GM18909 (cell line): ENCODE results near the gene LEKR1.

Experiments used
- ATAC-seq: cut with Tn5 transposase; IDR thresholded peaks from one replicate; pipeline ENCODE4 v1.9.1; 2021; ENCODE audit warnings: mild to moderate bottlenecking; ENCODE audit not compliant: unreplicated experiment, poor library complexity

LEKR1 gene

DNA sequence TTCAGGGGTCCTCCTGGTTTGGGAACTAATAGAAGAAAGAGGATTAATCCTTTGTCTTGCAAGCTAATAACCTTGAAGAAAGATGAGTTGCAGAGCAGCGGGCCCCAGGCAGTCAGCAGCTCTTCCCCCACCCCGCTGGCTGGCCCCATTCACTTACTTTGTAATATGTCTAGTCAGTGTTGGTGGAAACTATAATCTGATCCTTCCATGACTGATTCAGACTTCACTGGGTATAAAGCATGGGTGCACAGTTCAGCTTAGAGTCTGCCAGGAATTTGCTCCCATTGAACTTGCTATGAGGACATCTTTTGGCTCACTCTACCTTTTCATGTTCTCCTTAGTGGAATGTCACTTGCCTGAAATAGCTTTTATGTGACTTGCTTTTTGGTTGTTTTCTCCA is 216.1 kb downstream of the LEKR1 start:
- ATAC-seq, result no peak

- no peak for ATAC-seq
Measured at GRCh38 chr3:157043771-157044170, 217.6 kb downstream of the LEKR1 start.

DNA sequence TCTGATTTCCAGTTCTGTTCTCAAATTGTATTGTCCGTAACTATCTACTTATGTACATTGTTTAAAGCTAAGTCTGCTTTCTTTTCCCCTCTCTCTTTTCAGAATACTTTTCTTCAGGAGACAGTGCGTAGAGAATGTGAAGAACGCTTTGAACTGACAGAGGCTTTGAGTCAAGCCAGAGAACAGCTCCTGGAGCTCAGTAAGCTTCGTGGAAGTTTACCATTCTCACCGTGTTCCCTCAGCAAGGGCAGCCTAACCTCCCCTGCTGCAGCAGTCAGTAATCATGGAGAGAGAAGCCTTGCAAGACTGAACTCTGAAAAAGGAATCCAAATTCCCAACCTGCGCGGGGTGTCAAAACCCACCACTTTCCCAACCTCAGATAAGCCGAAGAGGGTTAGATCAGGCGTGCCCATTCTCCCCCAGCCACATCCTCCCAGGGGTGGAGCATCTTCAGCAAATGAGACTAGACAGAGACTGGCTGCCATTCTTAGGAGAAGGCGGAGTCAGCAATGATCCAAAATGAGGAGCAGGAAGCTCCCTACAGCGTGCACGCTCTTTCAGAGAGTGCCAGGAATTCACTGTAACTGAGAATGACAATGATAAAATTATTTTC is 219.2 kb downstream of the LEKR1 start:
- no peak for ATAC-seq

DNA sequence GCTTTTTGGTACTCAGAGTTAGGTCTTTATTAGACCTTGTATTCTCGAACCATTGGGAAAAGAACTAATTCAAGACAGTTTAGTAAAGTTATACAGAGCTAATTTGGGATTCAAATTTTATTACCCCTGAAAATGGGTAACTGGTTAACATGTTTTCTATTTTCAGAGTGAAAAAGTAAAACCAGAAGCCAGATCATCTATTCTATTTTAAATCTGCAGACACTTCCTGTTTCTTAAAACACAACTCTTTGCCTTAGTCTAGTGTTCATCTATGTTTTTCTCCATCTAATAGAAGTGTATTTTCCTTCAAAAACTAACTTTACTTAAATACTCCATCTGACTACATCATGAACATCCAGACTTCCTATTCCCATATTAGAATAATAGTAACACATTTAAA is 220.4 kb downstream of the LEKR1 start:
- no peak for ATAC-seq

DNA sequence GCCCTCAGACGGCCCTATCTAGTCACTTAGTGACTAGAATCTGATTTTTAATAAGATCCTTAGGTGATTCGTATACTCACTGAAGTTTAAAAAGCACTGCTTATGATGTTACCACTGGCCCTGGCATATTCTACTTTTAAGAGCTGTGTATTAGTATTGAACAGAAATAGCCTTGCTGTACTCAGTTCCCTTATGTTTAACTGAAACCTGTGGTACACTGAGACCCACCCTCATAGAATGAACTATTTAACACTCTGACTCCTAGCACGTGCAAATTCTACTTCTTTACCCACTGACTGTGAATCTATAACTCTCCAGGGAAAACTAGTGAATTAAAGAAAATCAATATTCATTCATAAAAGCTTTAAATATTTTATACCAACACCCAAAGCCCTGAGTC is 224.9 kb downstream of the LEKR1 start:
- no peak for ATAC-seq

DNA sequence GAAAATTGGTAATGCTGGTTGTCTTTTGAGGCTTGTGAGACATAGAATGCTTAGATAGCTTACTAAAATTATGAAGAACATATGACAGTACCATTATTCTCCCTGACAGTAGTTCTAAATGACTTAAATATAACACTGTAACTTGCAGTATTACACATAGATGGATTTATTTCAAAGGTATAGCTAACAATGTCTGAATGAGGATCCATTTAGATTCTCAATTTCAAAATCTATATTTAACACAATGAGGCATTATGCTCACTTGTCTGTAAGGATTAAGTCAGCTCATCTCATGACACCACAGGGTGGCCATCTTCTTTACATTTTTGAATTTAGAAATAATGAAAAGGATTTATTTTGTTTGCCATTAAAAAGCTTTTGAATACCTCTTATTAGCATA is 225.4 kb downstream of the LEKR1 start:
- no peak for ATAC-seq

GRCh38 chr3:157056035-157056434 is 229.9 kb downstream of the LEKR1 start:
- no peak for ATAC-seq

GRCh38 chr3:157058392-157059071 is 232.4 kb downstream of the LEKR1 start:
- ATAC-seq, result no peak

- ATAC-seq, result peak; percentile 53
Measured at GRCh38 chr3:157059181-157059580, 233.0 kb downstream of the LEKR1 start.

- peak; percentile 70 for ATAC-seq
Measured at GRCh38 chr3:157059661-157060060, 233.5 kb downstream of the LEKR1 start.

GRCh38 chr3:157061265-157061664 is 235.1 kb downstream of the LEKR1 start:
- ATAC-seq, result no peak

DNA sequence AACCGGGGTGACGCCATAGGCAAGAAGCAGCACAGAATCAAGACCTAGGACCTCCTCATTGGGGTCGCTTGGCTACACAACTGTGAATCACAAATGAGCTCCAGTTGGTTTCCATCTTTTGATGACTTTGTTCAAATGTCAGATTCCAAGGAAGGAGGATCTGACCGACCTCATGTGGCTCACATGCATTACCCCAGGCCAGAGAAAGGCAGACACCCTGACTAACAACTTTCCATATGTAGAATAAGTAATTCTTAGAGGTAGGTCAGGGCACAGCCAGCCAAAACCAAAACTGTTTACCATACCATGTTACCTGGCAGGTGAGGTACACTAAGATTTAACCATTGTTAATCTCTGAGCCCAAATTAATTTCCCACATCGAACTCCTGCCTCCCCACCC is 237.3 kb downstream of the LEKR1 start:
- ATAC-seq, result no peak

DNA sequence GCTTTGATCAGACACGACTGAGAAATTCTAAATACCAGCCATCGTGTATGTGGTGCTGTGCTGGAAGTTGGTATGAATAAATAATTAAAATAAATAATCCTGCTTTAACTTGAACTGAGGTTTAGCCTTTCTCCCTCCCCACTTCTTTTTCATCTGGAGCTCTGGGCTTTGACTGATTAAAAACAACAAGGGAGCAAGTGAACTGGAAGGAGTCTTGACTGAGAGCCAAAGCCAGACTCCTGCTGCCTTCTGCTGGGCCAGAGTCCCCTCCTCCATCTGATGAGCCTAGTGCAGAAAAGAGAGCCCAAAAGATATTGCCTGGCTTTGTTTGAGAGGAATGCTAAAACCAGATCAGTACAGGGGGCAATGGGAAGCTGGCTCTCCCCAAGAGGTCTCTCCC is 237.8 kb downstream of the LEKR1 start:
- peak; percentile 10 for ATAC-seq

DNA sequence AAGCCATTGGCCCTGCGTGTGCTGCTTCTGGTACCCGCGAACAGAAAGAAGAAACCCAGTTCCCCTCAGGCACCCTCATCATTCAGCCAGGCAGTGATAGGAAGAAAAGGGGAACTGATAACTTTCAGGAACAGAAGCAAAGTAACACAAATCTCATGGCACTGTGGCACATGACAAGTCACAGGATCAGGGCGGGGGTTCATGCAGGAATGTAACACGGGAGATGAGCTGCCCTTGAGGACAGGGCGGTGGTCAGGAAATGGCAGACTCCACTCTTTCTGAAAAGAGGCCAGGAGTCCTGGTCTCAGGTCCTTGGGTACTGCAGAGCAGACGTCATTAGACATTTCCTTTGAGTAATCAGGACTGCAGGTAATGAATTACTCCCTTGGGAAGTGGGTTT is 238.2 kb downstream of the LEKR1 start:
- ATAC-seq, result peak; percentile 80

- ATAC-seq, result no peak
Measured at GRCh38 chr3:157065201-157065600, 239.0 kb downstream of the LEKR1 start.

DNA sequence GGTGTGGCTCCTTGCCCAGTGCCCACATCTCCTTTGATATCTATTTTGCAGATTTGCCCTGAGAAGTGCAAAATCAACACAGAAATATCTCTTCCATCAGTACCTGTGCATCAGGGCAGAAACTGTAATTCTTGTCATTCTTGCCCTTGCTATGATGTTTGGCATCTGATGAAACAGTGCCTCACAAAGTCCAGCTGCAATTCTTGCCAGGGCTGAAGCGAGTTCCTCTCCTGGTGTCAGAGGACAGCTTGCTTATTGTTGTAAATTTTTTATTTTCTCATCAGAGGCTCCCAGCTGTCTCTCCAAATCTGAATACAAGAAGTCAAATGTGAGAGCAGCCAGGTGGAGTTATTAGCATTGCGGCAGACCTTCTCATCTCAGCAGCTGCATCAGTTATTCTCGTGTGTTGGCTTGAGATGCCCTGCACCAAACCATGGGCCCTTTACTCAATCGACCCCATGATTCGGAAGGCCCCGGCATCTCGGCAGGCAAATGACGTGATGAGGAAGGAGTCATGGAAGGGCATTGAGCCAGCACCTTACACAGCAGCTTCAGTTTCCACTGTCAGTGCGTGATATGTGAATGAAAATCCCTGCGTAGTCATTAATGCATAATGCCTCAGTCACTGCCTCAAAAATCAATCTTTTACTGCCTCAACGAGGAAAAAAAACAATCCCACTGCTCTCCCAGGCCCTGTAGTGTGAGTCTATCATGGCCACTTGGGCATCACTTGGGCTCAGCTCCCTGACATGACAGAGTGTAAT is 240.4 kb downstream of the LEKR1 start:
- no peak for ATAC-seq

DNA sequence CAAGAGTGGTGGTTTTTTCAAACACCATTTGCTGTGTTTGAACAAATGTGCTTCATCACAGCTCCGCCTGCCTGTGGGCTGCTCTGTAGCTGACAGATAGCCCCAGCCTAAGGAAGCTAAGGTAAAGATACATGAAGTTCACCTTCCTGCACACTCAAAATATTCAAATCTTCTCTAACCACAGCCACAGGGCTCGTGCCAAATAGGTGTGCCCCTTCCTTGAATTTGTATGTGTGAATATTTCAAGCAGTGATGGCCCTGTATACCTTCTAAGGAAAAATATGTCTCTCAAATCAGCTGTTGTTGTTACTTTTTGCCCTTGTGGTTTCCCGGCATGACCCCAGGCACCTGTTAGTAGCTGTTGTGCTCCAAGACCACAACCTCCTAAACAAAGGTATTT is 241.0 kb downstream of the LEKR1 start:
- ATAC-seq, result peak; percentile 40

- no peak for ATAC-seq
Measured at GRCh38 chr3:157069406-157069805, 243.3 kb downstream of the LEKR1 start.

- no peak for ATAC-seq
Measured at GRCh38 chr3:157069846-157070677, 243.9 kb downstream of the LEKR1 start.

DNA sequence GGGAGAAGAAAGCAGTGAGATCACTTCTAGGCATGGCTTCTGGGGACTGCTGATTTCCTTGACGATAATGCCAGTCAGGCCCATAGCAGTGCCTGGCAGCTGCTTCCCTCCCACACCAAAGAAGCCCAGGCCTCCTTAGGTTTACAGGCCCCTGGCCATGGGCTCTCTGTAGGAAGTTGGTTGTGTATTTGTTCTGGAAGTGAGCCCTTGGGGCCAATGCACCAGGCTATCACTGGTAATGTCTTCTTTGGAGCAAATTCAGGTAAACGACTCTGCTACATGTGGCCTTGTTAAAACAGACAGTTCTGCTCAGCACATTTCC is 244.5 kb downstream of the LEKR1 start:
- ATAC-seq, result no peak
